ENCODE measurements around the gene PRSS2.
"Not testable (repeated sequence)": the region's sequence is repeated elsewhere in the genome, so short reads cannot be mapped to it uniquely, and the experiment has no call there.

The PRSS2 gene

DNA sequence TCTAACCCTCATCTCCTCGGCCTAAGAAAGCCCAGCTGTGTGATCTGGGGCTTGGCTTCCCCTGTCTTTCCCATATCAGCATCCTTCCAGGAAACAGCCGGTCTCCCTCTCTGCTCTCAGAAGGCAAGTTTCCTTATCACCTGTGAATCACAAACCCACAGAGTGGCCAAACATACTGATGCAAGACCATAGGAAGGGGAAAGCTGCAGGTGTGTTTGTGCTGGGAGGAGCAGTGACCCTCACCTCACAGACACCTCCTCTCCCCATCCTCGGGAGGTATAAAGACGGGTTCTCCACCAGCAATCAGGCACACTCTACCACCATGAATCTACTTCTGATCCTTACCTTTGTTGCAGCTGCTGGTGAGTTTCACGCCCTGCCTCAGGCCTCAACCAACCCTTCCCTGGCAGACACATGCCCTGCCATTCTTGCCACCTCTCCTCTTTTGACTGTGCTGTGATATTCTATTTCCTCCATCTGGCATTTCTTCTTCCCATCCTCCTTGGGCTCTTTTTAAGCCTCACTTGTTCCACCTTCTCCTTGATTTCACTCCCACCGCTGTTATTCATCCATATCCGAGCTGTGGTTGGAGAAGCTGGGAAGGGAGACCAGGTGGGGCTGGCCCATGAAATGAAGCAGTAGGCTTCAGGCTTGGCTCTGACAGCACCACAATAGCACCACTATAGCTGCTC lies at the start of gene PRSS2:
Gene PRSS2, plus strand, starts transcription at position 310 of the 692 bp plus-strand sequence. Its CDS starts 13 bp downstream, at position 323.
- DNase-seq, result no peak

DNA sequence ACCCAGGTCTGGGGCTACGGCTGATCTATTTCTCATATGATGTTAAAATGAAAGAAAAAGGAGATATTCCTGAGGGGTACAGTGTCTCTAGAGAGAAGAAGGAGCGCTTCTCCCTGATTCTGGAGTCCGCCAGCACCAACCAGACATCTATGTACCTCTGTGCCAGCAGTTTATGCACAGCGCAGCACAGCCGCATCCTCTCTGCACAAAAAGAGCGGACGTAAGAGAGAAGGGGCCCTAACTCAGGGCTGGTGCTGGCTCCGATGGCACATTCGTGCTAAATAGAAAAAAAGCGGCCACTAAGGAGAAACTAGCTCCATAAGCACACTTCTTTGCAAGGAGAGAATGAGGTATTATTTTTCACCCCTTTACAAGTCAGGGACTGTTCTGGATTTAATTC lies 49.8 kb upstream of the PRSS2 start:
- no peak for DNase-seq

GRCh38 chr7:142722248-142722794 lies 48.4 kb upstream of the PRSS2 start:
- no peak for DNase-seq

DNA sequence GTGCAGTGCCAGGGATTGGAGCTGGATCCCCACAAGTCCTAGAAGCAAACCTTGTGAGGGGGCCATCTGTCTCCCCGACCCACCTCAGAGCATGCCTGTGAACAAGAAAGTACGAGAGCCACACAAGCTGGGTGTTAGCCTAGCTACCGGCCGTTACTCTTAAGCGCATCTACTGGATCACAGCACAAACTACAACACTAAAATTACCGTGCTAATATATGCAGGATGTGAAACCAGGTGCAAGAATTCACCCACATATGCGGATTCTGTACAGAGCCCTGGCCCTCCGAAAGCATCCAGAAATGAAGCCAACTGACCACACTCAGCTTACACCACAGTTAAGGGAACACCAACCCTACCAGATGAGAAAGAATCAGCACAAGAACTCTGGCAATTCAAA lies 37.5 kb upstream of the PRSS2 start:
- no peak for DNase-seq

- DNase-seq, result no peak
These were observed 30.8 kb upstream of the PRSS2 start for GRCh38 chr7:142739923-142740492.

DNA sequence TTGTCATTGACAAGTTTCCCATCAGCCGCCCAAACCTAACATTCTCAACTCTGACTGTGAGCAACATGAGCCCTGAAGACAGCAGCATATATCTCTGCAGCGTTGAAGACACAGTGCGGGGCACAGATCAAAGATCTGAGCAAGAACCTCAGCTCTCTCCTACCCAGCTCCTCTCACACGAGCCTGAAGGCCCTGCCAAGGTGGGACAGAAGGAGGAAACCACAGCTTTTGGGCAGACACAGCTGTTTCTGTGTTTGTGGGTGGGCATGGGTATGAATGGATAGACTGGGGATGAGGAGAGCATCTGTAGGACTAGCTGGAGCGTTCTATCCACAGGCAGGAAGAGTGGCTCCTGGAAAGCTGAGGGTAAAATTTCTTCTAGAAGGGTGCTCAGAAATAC lies 30.0 kb upstream of the PRSS2 start:
- no peak for DNase-seq

DNA sequence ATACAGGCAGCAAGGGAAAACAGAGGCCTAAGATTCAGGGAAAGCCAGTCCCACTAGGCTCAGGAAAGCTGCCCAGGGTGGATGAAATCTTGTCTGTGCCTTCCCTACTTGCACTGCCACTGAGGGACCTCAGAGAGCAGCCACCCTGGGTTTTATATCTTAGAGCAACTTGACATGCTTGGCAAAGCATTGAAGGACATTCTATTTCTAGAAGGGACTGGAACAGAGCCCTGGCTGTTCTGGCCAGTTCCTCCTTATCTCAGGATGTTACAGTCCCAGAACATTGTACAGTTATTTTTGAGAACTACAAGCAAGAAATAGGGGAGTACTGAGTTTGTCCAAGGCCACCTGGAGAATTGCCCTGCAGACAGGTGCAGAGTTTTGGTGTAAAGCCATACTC lies 28.8 kb upstream of the PRSS2 start:
- DNase-seq, result not testable (repeated sequence)

DNA sequence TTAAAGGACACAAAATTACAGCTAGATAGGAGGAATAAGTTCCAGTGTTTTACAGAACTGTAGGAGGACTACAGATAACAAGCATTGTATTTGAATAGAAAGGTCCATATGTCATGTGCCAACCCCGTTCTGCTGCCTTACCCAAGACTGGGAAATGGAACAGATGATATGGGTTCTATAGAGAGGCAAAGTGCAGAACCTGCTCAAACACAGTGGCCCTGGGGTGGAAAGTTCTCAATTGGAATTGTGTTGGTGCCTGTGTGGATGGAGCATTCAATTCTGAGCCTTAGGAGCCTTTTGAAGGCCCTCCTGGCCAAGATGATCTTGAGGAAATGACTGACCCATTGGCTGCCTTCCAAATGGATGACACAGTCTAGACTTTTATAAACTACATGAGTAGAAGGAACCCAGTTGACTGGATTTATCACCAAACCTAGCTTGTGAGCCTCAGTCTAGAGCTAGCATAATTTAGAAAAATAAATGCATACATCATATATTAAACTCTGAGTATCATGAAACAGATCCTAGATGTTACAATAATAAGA lies 25.6 kb upstream of the PRSS2 start:
- DNase-seq, result no peak

- DNase-seq, result no peak
These were observed 25.0 kb upstream of the PRSS2 start for GRCh38 chr7:142745745-142746144.

GRCh38 chr7:142746264-142746663 lies 24.5 kb upstream of the PRSS2 start:
- no peak for DNase-seq

DNA sequence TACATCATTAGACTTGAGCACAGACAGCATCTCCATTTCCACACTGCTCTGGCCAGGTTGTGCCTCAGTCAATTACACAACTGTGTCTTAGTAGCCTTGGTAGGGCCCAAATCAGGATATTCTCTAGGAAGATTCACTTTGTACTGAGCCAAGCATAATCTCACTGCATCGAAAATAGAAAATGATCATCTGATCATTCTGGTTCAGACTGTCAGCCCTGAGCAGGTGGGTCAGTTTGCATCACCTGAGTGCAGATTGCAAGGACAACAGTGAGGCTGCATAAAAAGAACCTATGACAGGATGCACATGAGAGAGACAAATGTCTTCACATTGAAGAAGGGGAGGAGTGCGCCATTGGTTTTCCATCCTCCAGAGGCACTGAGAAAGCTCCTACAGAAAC lies 22.4 kb upstream of the PRSS2 start:
- DNase-seq, result not testable (repeated sequence)

GRCh38 chr7:142749218-142749993 lies 21.4 kb upstream of the PRSS2 start, which contains the start of gene PRSS1:
Gene PRSS1, plus strand, starts transcription at chr7:142749472. Its CDS starts 13 bp downstream, at chr7:142749485.
- DNase-seq, result no peak

GRCh38 chr7:142750321-142750938 lies 20.3 kb upstream of the PRSS2 start:
- DNase-seq, result no peak

DNA sequence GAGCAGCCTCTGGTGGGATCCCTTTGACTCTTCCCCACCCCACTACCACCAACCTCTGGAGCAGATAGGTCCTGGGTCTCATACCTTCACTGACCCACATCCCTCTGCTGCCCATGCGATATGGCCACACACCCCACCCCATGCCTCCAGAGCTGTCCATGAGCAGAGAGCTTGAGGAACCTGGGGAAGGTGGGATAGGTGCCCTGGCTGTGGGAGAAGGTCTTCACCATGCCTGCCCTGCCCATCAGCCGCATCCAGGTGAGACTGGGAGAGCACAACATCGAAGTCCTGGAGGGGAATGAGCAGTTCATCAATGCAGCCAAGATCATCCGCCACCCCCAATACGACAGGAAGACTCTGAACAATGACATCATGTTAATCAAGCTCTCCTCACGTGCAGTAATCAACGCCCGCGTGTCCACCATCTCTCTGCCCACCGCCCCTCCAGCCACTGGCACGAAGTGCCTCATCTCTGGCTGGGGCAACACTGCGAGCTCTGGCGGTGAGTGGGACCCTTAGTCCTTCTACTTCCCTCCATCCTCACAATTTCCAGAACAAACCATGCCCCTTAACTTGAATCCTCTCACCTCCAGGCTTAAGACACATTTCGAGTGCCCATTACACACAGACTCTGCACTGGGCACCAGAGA lies 19.1 kb upstream of the PRSS2 start:
- DNase-seq, result not testable (repeated sequence)

- no peak for DNase-seq
These were observed 18.2 kb upstream of the PRSS2 start for GRCh38 chr7:142752376-142753225.

GRCh38 chr7:142753366-142753765 lies 17.4 kb upstream of the PRSS2 start:
- DNase-seq, result no peak

GRCh38 chr7:142753925-142754491 lies 16.8 kb upstream of the PRSS2 start:
- DNase-seq, result not testable (repeated sequence)

DNA sequence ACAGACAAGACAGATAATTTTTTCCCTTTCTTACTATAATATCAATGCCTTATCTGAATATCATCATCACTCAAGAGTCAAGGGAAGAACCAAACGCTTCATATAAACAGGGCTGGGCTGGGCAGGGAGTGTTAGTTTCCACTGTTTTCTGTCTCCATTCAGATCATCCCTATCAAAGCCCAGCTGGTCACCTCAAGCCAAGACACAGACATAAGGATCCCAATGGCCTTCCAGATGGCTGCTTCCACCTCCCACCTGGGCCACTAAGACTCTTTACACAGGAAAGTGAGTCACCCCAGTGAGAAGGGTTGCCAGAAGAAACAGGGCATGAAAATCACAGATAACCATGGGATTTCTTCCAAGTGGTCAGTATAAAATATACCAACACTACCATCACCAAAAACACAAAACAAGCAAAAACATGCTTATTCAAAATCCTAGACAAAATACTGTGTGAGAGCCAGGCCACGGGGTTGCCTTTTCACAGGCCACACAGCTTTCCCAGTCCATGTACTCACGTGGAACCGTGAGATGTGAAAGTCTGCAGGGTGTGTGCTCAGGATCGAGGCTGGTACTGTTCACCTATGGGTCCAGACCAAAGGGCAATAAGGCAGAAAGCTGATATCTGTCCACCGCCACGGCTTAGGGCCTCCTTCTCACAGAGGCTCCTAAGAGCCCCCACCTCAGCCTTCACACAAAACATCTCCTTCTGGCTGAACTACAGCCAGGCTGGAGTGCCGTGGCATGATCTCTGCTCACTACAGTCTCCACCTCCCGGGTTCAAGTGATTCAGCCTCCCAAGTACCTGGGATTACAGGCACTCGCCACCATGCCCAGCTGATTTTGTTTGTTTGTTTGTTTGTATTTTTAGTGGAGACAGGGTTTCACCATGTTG lies 15.8 kb upstream of the PRSS2 start:
- DNase-seq, result no peak

DNA sequence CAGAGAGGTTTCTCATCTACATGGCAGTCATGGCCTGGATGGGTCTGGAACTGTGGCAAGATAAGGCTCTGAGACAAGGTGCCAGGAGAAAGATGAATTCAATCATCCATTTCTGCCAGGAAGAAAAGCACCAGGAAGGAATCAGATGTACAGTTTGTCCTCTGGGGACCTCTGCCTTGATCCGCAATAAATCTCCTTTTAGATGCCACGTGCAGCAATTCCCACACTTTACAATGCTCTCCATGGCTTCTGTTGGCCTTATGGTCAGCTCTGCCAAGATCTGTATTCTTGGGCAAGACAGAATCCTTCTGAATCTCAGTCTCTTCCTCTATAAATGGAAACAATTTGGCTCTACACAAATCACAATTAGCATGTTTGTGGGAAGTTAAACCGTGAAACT lies 12.5 kb upstream of the PRSS2 start:
- not testable (repeated sequence) for DNase-seq

- DNase-seq, result no peak
These were observed 11.3 kb upstream of the PRSS2 start for GRCh38 chr7:142759433-142759832.

Data from kidney glomerular epithelial cell (primary cell).